Mucosa of descending colon (tissue), 3 donors: ENCODE data around the gene ZNF343. TPM values are rescaled to one million over a fixed set of nuclear protein-coding genes. Genes with fewer than 3 reads are reported as not detected.

Experiments
- ATAC-seq: fragments of 200-7000 bp; cut with Tn5 transposase; one replicate; pipeline ENCODE4 v1.9.1; 2020; ENCODE audit warnings: mild to moderate bottlenecking, moderate library complexity
- DNase-seq, 3 donors: peaks; one replicate each; pipeline ENCODE4 v3.0.0-alpha.2; 2020
- H3K36me3 ChIP-seq: fragments of 200-600 bp; one replicate; pipeline ENCODE4 v1.8.0; 2021; ENCODE audit warnings: low read depth, mild to moderate bottlenecking
- H3K4me1 ChIP-seq: fragments of 200-600 bp; one replicate; pipeline ENCODE4 v1.8.0; 2021; ENCODE audit warnings: low read depth, mild to moderate bottlenecking
- H3K4me3 ChIP-seq: fragments of 200-600 bp; one replicate; pipeline ENCODE4 v1.8.0; 2021; ENCODE audit warnings: mild to moderate bottlenecking
- H3K9me3 ChIP-seq: fragments of 200-600 bp; one replicate; pipeline ENCODE4 v1.8.0; 2021; ENCODE audit warnings: mild to moderate bottlenecking
- CTCF ChIP-seq: fragments of 200-600 bp; IDR thresholded peaks from one replicate; pipeline ENCODE4 v1.8.0; 2022; ENCODE audit warnings: antibody characterized with exemption, mild to moderate bottlenecking
- intact Hi-C, 2 donors: fragments of 100-400 bp; cut with DNase I in 1 of 2; cut with micrococcal nuclease in 1 of 2; formaldehyde crosslinking; loops; one replicate each; pipeline versions ENCODE4 v1.11.0 to v1.11.1; 2022; cut with DNase I, micrococcal nuclease
- long read RNA-seq, 2 donors: library from polyadenylated mRNA; unstranded; transcript quantifications; one replicate each; pipeline ENCODE4 v2.0.0, GENCODE V29; 2019 to 2021
- total RNA-seq, 3 donors: library from RNA; stranded (reverse); fragmentation: NEBNext Ultra II Directional in 2 of 3; extraction: Animal tissue kit (Norgen Biotek cat#: 25700) in 2 of 3; gene quantifications; one replicate each; pipeline versions ENCODE4 v1.2.1 to v1.2.4, GENCODE V29; 2021 to 2023
- donor health status: DM: no; HTN: no; CAD: no; lungs with moderate emphysema.
- donor health status: DM: no; HTN: no; CAD: no.
- donor health status: DM: no; HTN: yes; CAD: no.

ZNF343 gene
- total RNA-seq = 10 to 100 TPM in 1 of 3 donors, 1 to 10 TPM in 2; 6.9 to 12.1 (median 9.8) TPM
- long read RNA-seq, donor 1, transcript ZNF343-201 (6 exons, 3,632 nt) = major isoform, 6 of 13 reads
- long read RNA-seq, donor 1, partial matches to known transcripts = 1 of 13 reads
- long read RNA-seq, donor 1, other reads (novel, unspliced or antisense) = 5 of 13 reads
- long read RNA-seq, donor 2, partial matches to known transcripts = 0 of 2 reads
- long read RNA-seq, donor 2, other reads (novel, unspliced or antisense) = 1 of 2 reads

GRCh38 chr20:2508631-2509467 is at the start of gene ZNF343:
TSS of gene ZNF343 (minus strand) at chr20:2508915. CDS start at chr20:2493895, 15,020 bp downstream.
- Histone ChIP-seq H3K4me3 (peak within 1 kb of the TSS; percentile 63), H3K36me3 (no peaks in the 10 kb centered on the region), H3K4me1 (no peaks in the 10 kb centered on the region), H3K9me3 (no peaks in the 10 kb centered on the region)
- no peak for TF ChIP-seq CTCF
- DNase-seq = peak; percentile 83 to 85 (median 84)
- ATAC-seq = peak; percentile 97
- intact Hi-C loops = no loop called here

GRCh38 chr20:2557873-2558580 is 49.3 kb upstream of the ZNF343 start:
- no peak overlapping the region for H3K4me3 ChIP-seq
- DNase-seq = no peak
- no peak for TF ChIP-seq CTCF
- no peaks in the 10 kb centered on the region for H3K9me3 ChIP-seq
- ATAC-seq = no peak
- intact Hi-C loops = no loop called here
- peaks cover 7% of the 10 kb centered on the region for H3K4me1 ChIP-seq
- no peaks in the 10 kb centered on the region for H3K36me3 ChIP-seq

- intact Hi-C loops = no loop called here
- Histone ChIP-seq H3K9me3 (no peaks in the 10 kb centered on the region), H3K4me3 (no peak overlapping the region), H3K4me1 (no peaks in the 10 kb centered on the region), H3K36me3 (no peaks in the 10 kb centered on the region)
- DNase-seq (no peak), ATAC-seq (no peak)
- TF ChIP-seq CTCF = no peak
Measured at GRCh38 chr20:2545594-2545993, 36.9 kb upstream of the ZNF343 start.

GRCh38 chr20:2544211-2544610 is 35.5 kb upstream of the ZNF343 start:
- no peak for TF ChIP-seq CTCF
- no peak for ATAC-seq
- no peaks in the 10 kb centered on the region for H3K4me1 ChIP-seq
- no peak for DNase-seq
- intact Hi-C loops = no loop called here
- H3K36me3 ChIP-seq = no peaks in the 10 kb centered on the region
- H3K9me3 ChIP-seq = no peaks in the 10 kb centered on the region
- no peak overlapping the region for H3K4me3 ChIP-seq

- ATAC-seq = no peak
- no peaks in the 10 kb centered on the region for H3K36me3 ChIP-seq
- no peaks in the 10 kb centered on the region for H3K4me1 ChIP-seq
- H3K4me3 ChIP-seq = no peak overlapping the region
- H3K9me3 ChIP-seq = no peaks in the 10 kb centered on the region
- no peak for DNase-seq
- no peak for TF ChIP-seq CTCF
- intact Hi-C loops = no loop called here
Measured at GRCh38 chr20:2542361-2542760, 33.6 kb upstream of the ZNF343 start.
